Measurements from ENCODE around the gene ANO1. TPM values are rescaled to one million over a fixed set of nuclear protein-coding genes. Genes with fewer than 3 reads are reported as not detected.

The ANO1 gene
- total and polyA plus RNA-seq, 2 donors (not counting 1 experiment from before 2014, with no cell fraction given), result not detected

DNA sequence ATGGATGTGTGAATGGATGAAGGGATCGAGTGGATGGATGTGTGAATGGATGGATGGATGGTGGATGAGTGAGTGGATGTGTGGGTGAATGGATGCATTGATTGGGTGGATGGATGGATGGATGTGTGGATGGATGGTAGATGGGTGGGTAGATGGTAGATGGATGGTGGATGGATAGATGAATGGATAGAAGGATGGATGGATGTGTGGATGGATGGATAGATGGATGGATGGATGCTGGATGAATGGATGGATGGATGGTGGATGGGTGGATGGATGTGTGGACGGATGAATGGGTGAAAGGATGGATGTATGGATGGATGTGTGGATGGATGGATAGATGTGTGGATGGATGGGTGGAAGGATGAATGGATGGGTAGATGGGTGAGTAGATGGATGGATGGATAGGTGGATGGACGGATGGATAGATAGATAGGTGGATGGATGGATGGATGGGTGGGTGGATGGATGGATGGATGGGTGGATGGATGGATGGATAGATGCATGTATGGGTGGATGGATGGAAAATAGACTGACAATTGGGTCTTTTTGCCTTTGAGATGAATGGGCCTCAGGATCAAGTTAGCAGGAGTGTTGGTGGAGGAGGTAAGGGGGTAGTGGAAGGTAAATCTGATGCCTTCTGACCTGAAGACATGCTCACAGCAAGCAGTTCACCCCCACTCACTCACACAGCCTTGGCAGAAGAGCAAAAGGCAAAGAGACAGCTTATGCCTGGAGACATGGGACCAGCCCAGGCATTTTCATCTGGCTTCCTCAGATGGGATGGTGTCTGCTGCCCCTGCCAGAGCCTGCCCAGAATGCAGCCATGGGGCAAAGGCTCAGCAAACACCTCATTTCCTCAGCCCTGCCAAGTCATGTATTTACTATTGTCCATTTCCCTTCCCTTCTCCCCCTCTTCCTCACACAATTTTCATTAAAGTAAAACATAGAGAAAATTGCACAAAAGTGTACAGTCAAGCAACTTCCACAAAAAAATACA, 117.0 kb downstream of the ANO1 start:
- TF ChIP-seq EZH2 (IDR thresholded peaks at IDR 0.05; ENCODE audit: borderline replicate concordance, insufficient read depth, low read depth, low read length, poor library complexity, severe bottlenecking), result no peak
- TF ChIP-seq, protein P1, sequence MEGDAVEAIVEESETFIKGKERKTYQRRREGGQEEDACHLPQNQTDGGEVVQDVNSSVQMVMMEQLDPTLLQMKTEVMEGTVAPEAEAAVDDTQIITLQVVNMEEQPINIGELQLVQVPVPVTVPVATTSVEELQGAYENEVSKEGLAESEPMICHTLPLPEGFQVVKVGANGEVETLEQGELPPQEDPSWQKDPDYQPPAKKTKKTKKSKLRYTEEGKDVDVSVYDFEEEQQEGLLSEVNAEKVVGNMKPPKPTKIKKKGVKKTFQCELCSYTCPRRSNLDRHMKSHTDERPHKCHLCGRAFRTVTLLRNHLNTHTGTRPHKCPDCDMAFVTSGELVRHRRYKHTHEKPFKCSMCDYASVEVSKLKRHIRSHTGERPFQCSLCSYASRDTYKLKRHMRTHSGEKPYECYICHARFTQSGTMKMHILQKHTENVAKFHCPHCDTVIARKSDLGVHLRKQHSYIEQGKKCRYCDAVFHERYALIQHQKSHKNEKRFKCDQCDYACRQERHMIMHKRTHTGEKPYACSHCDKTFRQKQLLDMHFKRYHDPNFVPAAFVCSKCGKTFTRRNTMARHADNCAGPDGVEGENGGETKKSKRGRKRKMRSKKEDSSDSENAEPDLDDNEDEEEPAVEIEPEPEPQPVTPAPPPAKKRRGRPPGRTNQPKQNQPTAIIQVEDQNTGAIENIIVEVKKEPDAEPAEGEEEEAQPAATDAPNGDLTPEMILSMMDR (IDR thresholded peaks at IDR 0.05), result no peak
- Histone ChIP-seq H3K36me3 (replicated peaks in 1 of 2; ENCODE audit: control extremely low read depth in 1 of 2, control insufficient read depth in 1 of 2, extremely low read depth in 1 of 2, insufficient read depth in 2 of 2, low read length in 1 of 2) (no peaks in the 10 kb centered on the region), H3K27me3 (replicated peaks in 1 of 4; ENCODE audit: control extremely low read depth in 1 of 4, control insufficient read depth in 3 of 4, insufficient read depth in 4 of 4, low read length in 3 of 4) (peaks cover 0 to 14% (median 3%) of the 10 kb centered on the region in 4 experiments), H3K4me2 (replicated peaks; ENCODE audit: low read depth, low read length, poor library complexity, severe bottlenecking) (no peak overlapping the region), H3K9me3 (ENCODE audit: control extremely low read depth in 1 of 3, control insufficient read depth in 2 of 3, insufficient read depth in 1 of 3, low read length in 2 of 3) (no peaks in the 10 kb centered on the region), H3K79me2 (ENCODE audit: control insufficient read depth, insufficient read depth, low read length) (no peaks in the 10 kb centered on the region), H3K9ac (ENCODE audit: low read length) (no peak overlapping the region), H2AFZ (ENCODE audit: insufficient read depth, low read depth, low read length, poor library complexity, severe bottlenecking) (no peak overlapping the region), H4K20me1 (ENCODE audit: control insufficient read depth, insufficient read depth, low read length, poor library complexity, severe bottlenecking) (no peaks in the 10 kb centered on the region), H3K27ac (ENCODE audit: low read length in 2 of 2) (no peak overlapping the region), H3K4me3 (ENCODE audit: control extremely low read depth in 1 of 5, extremely low read depth in 1 of 5, insufficient read depth in 1 of 5, low read depth in 2 of 5, low read length in 4 of 5) (no peak overlapping the region), H3K4me1 (ENCODE audit: control insufficient read depth in 2 of 2, insufficient read depth in 2 of 2, low read length in 2 of 2) (no peaks in the 10 kb centered on the region)
- Mint-ChIP-seq H3K27ac (no peak overlapping the region), H3K27me3 (peaks cover 9% of the 10 kb centered on the region), H3K9me3 (ENCODE audit: insufficient read depth) (no peaks in the 10 kb centered on the region), H3K4me1 (peaks cover 2% of the 10 kb centered on the region), H3K4me3 (no peak overlapping the region)
- WGBS (ENCODE audit: insufficient coverage), result 79% methylated on average over 3 of the region's 3 CpGs
- ATAC-seq (ENCODE audit: low read depth) (no peak), DNase-seq (no peak)
- ChIA-PET POLR2A (no interaction called here), CTCF (interaction anchor here (0.5 to 2.7 kb wide), 8 partner anchors 10 to 511 kb away, joined by 3 to 14 read pairs (median 6); no protein-coding TSS in a partner anchor)
- intact Hi-C loops (cut with micrococcal nuclease), result no loop called here

Measured in B cell (primary cell).